CD14-positive monocyte (primary cell): ENCODE data around the gene CXCR6. TPM values are rescaled to one million over a fixed set of nuclear protein-coding genes. Genes with fewer than 3 reads are reported as not detected.

ENCODE experiments used
- DNase-seq, 3 donors: peaks; one replicate each; pipeline ENCODE4 v3.0.0-alpha.2; 2011 to 2022
- H2AFZ ChIP-seq: 2 replicates; pipeline ENCODE4 v1.6.0; 2012; ENCODE audit warnings: mild to moderate bottlenecking, low read depth, low read length, inconsistent platforms; ENCODE audit not compliant: insufficient read depth, poor library complexity, severe bottlenecking
- H3K27ac ChIP-seq, 2 donors: 1 replicate in 1 of 2; 2 replicates in 1 of 2; pipeline ENCODE4 v1.5.1; 2012 to 2013; ENCODE audit warnings: low read length in 2 of 2, control low read depth in 1 of 2, inconsistent platforms in 1 of 2, low read depth in 1 of 2, mild to moderate bottlenecking in 1 of 2
- H3K27me3 ChIP-seq, 2 donors: one replicate each; pipeline versions ENCODE4 v1.6.0 to v1.6.1; 2011 to 2013; ENCODE audit warnings: low read length in 2 of 2; ENCODE audit not compliant: control insufficient read depth in 2 of 2, insufficient read depth in 2 of 2
- H3K36me3 ChIP-seq, 2 donors: replicated peaks in 1 of 2; 1 replicate in 1 of 2; 2 replicates in 1 of 2; pipeline versions ENCODE4 v1.5.1 to v1.6.1; 2012 to 2013; ENCODE audit warnings: low read length in 2 of 2, control low read depth in 1 of 2, inconsistent platforms in 1 of 2, mild to moderate bottlenecking in 1 of 2; ENCODE audit not compliant: insufficient read depth in 2 of 2, control insufficient read depth in 1 of 2
- H3K4me1 ChIP-seq, 2 donors: 1 replicate in 1 of 2; 2 replicates in 1 of 2; pipeline versions ENCODE4 v1.5.1 to v1.6.1; 2012 to 2013; ENCODE audit warnings: low read length in 2 of 2, control low read depth in 1 of 2, inconsistent platforms in 1 of 2, mild to moderate bottlenecking in 1 of 2, moderate library complexity in 1 of 2; ENCODE audit not compliant: insufficient read depth in 2 of 2, control insufficient read depth in 1 of 2
- H3K4me2 ChIP-seq: replicated peaks from 2 replicates; pipeline ENCODE3; 2012; ENCODE audit warnings: low read length, moderate library complexity, mild to moderate bottlenecking; ENCODE audit not compliant: poor library complexity, severe bottlenecking; ENCODE audit errors: extremely low read depth
- H3K4me3 ChIP-seq, 3 experiments: fragments of 200-600 bp in 1 of 3; sonication (generic) in 1 of 3; replicated peaks in 1 of 3; 1 replicate in 2 of 3; 2 replicates in 1 of 3; pipeline ENCODE4 v1.5.1; 2011 to 2013; ENCODE audit warnings: low read length in 3 of 3, mild to moderate bottlenecking in 3 of 3, control low read depth in 2 of 3, low read depth in 2 of 3, inconsistent platforms in 1 of 3, moderate library complexity in 1 of 3
- H3K79me2 ChIP-seq: 2 replicates; pipeline ENCODE4 v1.6.0; 2012; ENCODE audit warnings: mild to moderate bottlenecking, control low read depth, inconsistent platforms, low read length, moderate library complexity; ENCODE audit not compliant: insufficient read depth
- H3K9ac ChIP-seq: 2 replicates; pipeline ENCODE4 v1.6.0; 2017; ENCODE audit warnings: low read length, mild to moderate bottlenecking; ENCODE audit not compliant: insufficient read depth, poor library complexity, severe bottlenecking
- H3K9me3 ChIP-seq, 2 donors: replicated peaks in 1 of 2; 1 replicate in 1 of 2; 2 replicates in 1 of 2; pipeline versions ENCODE4 v1.5.1 to v1.6.1; 2012 to 2013; ENCODE audit warnings: low read length in 2 of 2, control low read depth in 1 of 2; ENCODE audit not compliant: control insufficient read depth in 1 of 2, insufficient read depth in 1 of 2
- H4K20me1 ChIP-seq: 2 replicates; pipeline ENCODE4 v1.6.0; 2012; ENCODE audit warnings: mild to moderate bottlenecking, low read length, control low read depth, moderate library complexity; ENCODE audit not compliant: insufficient read depth
- H3K27ac Mint-ChIP-seq, 7 donors: one replicate each; pipeline ENCODE4 v1.8.0; 2020; ENCODE audit warnings: mild to moderate bottlenecking in 7 of 7, mixed read lengths in 7 of 7, moderate library complexity in 6 of 7, inconsistent platforms in 2 of 7
- H3K27me3 Mint-ChIP-seq, 3 donors: one replicate each; pipeline ENCODE4 v1.8.0; 2021 to 2022; ENCODE audit warnings: low read depth in 3 of 3, mild to moderate bottlenecking in 3 of 3, mixed read lengths in 3 of 3, moderate library complexity in 3 of 3, inconsistent platforms in 1 of 3
- H3K36me3 Mint-ChIP-seq, 2 donors: one replicate each; pipeline ENCODE4 v1.8.0; 2020; ENCODE audit warnings: mixed read lengths in 2 of 2, inconsistent platforms in 1 of 2, mild to moderate bottlenecking in 1 of 2
- H3K4me1 Mint-ChIP-seq: one replicate; pipeline ENCODE4 v1.8.0; 2020; ENCODE audit warnings: mild to moderate bottlenecking, mixed read lengths
- H3K4me3 Mint-ChIP-seq, 2 donors: one replicate each; pipeline ENCODE4 v1.8.0; 2020; ENCODE audit warnings: mild to moderate bottlenecking in 2 of 2, mixed read lengths in 2 of 2, moderate library complexity in 1 of 2
- H3K9me3 Mint-ChIP-seq, 7 donors: one replicate each; pipeline ENCODE4 v1.8.0; 2020 to 2022; ENCODE audit warnings: mixed read lengths in 7 of 7, mild to moderate bottlenecking in 6 of 7, moderate library complexity in 6 of 7, inconsistent platforms in 2 of 7
- WGBS: methylation state at CpG from one replicate; pipeline ENCODE4 v1.1.5; 2013; ENCODE audit warnings: missing lambda C conversion rate; ENCODE audit not compliant: insufficient coverage; 5-methylcytosine and 5-hydroxymethylcytosine counted together
- intact Hi-C, 2 donors: fragments of 100-400 bp; cut with micrococcal nuclease; formaldehyde crosslinking; loops; one replicate each; pipeline versions ENCODE4 v1.15.0 to v1.15.1; 2023
- polyA plus RNA-seq, 3 donors: library from polyadenylated mRNA; depleted of rRNA in 1 of 3; unstranded in 2 of 3; stranded (reverse) in 1 of 3; fragments of 300-500 nt in 2 of 3; fragments of >200 nt in 1 of 3; fragmentation: Illumina TruSeq in 2 of 3; gene quantifications; 1 replicate in 2 of 3; 2 replicates in 1 of 3; pipeline ENCODE4 v1.2.3, GENCODE V29; 2012 to 2021
- TF ChIP-seq, protein P1 (sequence below): fragments of 200-600 bp; IDR thresholded peaks from one replicate; pipeline ENCODE4 v1.8.0; 2022; ENCODE audit warnings: antibody characterized with exemption, mild to moderate bottlenecking

CXCR6 gene
- polyA plus RNA-seq, 3 donors, result 0.10 TPM; not detected in 2

DNA sequence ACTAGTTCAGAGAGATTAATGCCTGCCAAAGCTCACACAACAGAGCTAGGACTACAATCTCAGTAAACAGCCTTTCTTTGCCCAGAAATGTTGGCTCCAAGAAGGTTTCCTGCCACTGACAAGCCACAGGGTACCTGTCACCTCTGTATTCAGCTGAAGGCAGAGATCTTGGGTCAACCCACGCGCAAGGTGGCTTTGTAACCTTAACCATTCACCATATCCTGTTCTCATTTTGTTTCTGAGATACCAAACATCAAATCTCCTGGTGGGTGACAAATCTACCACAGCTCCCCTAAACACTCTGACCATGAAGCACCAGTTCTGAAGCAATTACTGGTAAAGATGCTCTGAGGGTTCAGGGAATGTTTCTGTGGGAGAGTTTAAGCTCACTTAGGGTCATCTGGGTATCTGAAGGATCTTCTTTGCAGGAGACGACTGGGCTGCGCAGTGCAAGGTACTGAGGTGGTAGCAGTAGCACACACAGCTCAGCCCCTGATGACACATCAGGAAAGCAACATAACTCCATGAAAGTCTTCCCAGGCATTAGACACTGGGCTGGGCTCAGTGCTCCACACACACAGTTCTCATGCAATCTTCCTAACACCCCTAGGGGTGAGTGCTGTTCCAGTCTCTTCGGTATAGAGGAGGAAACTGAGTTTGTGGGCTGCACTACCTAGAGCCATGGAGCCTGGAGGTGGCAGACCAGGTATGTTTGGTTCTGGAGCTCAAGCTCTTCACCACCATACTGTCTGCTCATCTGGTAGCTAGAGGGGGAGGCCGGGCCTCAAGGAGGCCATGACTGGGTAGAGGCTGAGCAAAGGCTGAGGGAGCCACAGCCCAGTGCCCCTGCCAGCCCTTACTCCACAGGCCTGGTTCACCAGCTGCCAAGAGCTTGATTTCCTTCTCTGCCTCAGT lies 7.7 kb downstream of the CXCR6 start:
- Histone ChIP-seq H3K9ac (no peak overlapping the region), H3K9me3 (no peaks in the 10 kb centered on the region), H3K36me3 (peaks cover 97 to 100% of the 10 kb centered on the region in 2 donors), H3K27ac (no peak overlapping the region), H4K20me1 (no peaks in the 10 kb centered on the region), H3K4me1 (no peaks in the 10 kb centered on the region), H2AFZ (no peak overlapping the region), H3K79me2 (no peaks in the 10 kb centered on the region), H3K4me3 (no peak overlapping the region), H3K4me2 (no peak overlapping the region), H3K27me3 (no peaks in the 10 kb centered on the region)
- no peak for DNase-seq
- peaks cover 96 to 98% of the 10 kb centered on the region in 2 donors for H3K36me3 Mint-ChIP-seq
- H3K9me3 Mint-ChIP-seq, result no peaks in the 10 kb centered on the region
- H3K4me3 Mint-ChIP-seq, result no peak overlapping the region
- no peak overlapping the region for H3K27ac Mint-ChIP-seq
- intact Hi-C loops, result no loop called here
- peaks cover 1 to 4% (median 1%) of the 10 kb centered on the region in 3 donors for H3K27me3 Mint-ChIP-seq
- WGBS, result 100% methylated on average over 4 of the region's 6 CpGs
- TF ChIP-seq, protein P1, sequence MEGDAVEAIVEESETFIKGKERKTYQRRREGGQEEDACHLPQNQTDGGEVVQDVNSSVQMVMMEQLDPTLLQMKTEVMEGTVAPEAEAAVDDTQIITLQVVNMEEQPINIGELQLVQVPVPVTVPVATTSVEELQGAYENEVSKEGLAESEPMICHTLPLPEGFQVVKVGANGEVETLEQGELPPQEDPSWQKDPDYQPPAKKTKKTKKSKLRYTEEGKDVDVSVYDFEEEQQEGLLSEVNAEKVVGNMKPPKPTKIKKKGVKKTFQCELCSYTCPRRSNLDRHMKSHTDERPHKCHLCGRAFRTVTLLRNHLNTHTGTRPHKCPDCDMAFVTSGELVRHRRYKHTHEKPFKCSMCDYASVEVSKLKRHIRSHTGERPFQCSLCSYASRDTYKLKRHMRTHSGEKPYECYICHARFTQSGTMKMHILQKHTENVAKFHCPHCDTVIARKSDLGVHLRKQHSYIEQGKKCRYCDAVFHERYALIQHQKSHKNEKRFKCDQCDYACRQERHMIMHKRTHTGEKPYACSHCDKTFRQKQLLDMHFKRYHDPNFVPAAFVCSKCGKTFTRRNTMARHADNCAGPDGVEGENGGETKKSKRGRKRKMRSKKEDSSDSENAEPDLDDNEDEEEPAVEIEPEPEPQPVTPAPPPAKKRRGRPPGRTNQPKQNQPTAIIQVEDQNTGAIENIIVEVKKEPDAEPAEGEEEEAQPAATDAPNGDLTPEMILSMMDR, result no peak
- no peaks in the 10 kb centered on the region for H3K4me1 Mint-ChIP-seq

DNA sequence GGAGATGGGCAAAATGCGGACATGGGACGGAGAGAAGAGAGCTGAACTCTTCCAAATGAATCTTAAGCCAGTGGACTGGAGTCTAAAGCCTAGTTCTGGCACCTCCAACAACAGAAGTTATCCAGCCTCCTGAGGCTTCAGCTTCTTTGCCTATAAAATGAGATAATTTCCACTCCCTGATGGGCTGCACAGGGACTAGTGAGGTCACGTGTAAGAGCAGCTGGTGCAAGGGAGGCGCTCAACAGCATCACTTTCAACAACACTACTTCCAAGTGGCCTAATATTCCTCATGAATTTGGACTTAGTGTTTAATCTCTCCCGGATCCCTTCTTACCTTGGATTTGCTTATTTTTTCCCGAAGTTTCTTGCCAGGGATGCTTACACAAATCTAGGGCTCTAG lies 8.7 kb downstream of the CXCR6 start:
- H2AFZ ChIP-seq, result no peak overlapping the region
- H3K36me3 ChIP-seq, result peaks cover 93 to 99% of the 10 kb centered on the region in 2 donors
- no peaks in the 10 kb centered on the region for H4K20me1 ChIP-seq
- H3K4me2 ChIP-seq, result no peak overlapping the region
- no peaks in the 10 kb centered on the region for H3K79me2 ChIP-seq
- Mint-ChIP-seq H3K27me3 (peaks cover 1 to 4% (median 1%) of the 10 kb centered on the region in 3 donors), H3K27ac (no peak overlapping the region), H3K9me3 (no peaks in the 10 kb centered on the region), H3K4me1 (no peaks in the 10 kb centered on the region), H3K36me3 (peaks cover 95 to 96% of the 10 kb centered on the region in 2 donors), H3K4me3 (no peak overlapping the region)
- TF ChIP-seq, protein P1, result no peak
- DNase-seq, result no peak
- 97% methylated on average over 5 of the region's 6 CpGs for WGBS
- H3K9ac ChIP-seq, result no peak overlapping the region
- no peak overlapping the region for H3K4me3 ChIP-seq
- no peaks in the 10 kb centered on the region for H3K9me3 ChIP-seq
- intact Hi-C loops, result no loop called here
- no peak overlapping the region for H3K27ac ChIP-seq
- no peaks in the 10 kb centered on the region for H3K27me3 ChIP-seq
- no peaks in the 10 kb centered on the region for H3K4me1 ChIP-seq
